Renal cortex interstitium (tissue), 15 donors: ENCODE data around the gene XIRP2. TPM values are rescaled to one million over a fixed set of nuclear protein-coding genes. Genes with fewer than 3 reads are reported as not detected.

Source experiments
- DNase-seq, 11 donors: peaks; one replicate each; pipeline ENCODE4 v3.0.0-alpha.2; 2013; ENCODE audit warnings: low read depth in 9 of 11, low spot score in 4 of 11; ENCODE audit errors: extremely low read depth in 1 of 11
- long read RNA-seq, 16 experiments: transcript quantifications; one replicate each; lab custom pipeline, GENCODE V29; 2026
- polyA plus RNA-seq, 3 donors: library from polyadenylated mRNA; unstranded; fragments of 120-200 nt; gene quantifications; one replicate each; pipeline ENCODE4 v1.2.1, GENCODE V29; 2013; ENCODE audit not compliant: insufficient read length in 3 of 3

XIRP2 gene
- under 1 TPM in 2 of 3 donors, not detected in 1; 0.06 to 0.19 TPM for polyA plus RNA-seq
- long read RNA-seq, donor 1: 0 reads
- long read RNA-seq, donor 2: 0 reads
- long read RNA-seq, donor 3: 0 reads
- long read RNA-seq, donor 4: 0 reads
- long read RNA-seq, donor 5: 0 reads
- long read RNA-seq, donor 6: 0 reads
- long read RNA-seq, donor 7: 0 reads
- long read RNA-seq, donor 8: 0 reads
- long read RNA-seq, donor 9: 0 reads
- long read RNA-seq, donor 10: 0 reads
- long read RNA-seq, donor 11: 0 reads
- long read RNA-seq, donor 12: 0 reads
- long read RNA-seq, donor 13: 0 reads
- long read RNA-seq, donor 14: 0 reads
- long read RNA-seq, donor 15: 0 reads
- long read RNA-seq, donor 16: 0 reads

GRCh38 chr2:166888180-166888579, at the start of gene XIRP2:
XIRP2 (plus strand) TSS chr2:166888480; CDS start chr2:166903483, 15,003 bp downstream.
- no peak for DNase-seq

- DNase-seq: no peak
Observed at GRCh38 chr2:166841152-166841551, 47.1 kb upstream of the XIRP2 start.

GRCh38 chr2:166841679-166842078, 46.6 kb upstream of the XIRP2 start:
- DNase-seq: no peak

- DNase-seq: no peak
Observed at GRCh38 chr2:166844111-166844510, 44.2 kb upstream of the XIRP2 start.

- no peak for DNase-seq
Observed at GRCh38 chr2:166862468-166863132, 25.7 kb upstream of the XIRP2 start.

GRCh38 chr2:166867874-166868514, 20.3 kb upstream of the XIRP2 start:
- DNase-seq: no peak

GRCh38 chr2:166870346-166870745, 17.9 kb upstream of the XIRP2 start:
- DNase-seq: no peak

- no peak for DNase-seq
Observed at GRCh38 chr2:166881177-166881576, 7.1 kb upstream of the XIRP2 start.

- no peak for DNase-seq
Observed at GRCh38 chr2:166882851-166883250, 5.4 kb upstream of the XIRP2 start.

- DNase-seq: no peak
Observed at GRCh38 chr2:166891727-166892126, 3.4 kb downstream of the XIRP2 start.

- no peak for DNase-seq
Observed at GRCh38 chr2:166892397-166892796, 4.1 kb downstream of the XIRP2 start.

- no peak for DNase-seq
Observed at GRCh38 chr2:166895243-166895642, 7.0 kb downstream of the XIRP2 start.

- DNase-seq: no peak
Observed at GRCh38 chr2:166897666-166898065, 9.4 kb downstream of the XIRP2 start.

- DNase-seq: no peak
Observed at GRCh38 chr2:166899676-166900075, 11.4 kb downstream of the XIRP2 start.

GRCh38 chr2:166900700-166901099, 12.4 kb downstream of the XIRP2 start:
- DNase-seq: no peak

- peak in 1 of 11 donors; percentile 5 for DNase-seq
Observed at GRCh38 chr2:166901336-166901735, 13.1 kb downstream of the XIRP2 start.

- no peak for DNase-seq
Observed at GRCh38 chr2:166916987-166917386, 28.7 kb downstream of the XIRP2 start.

GRCh38 chr2:166917415-166917814, 29.1 kb downstream of the XIRP2 start:
- peak in 1 of 11 donors; percentile 11 for DNase-seq

- no peak for DNase-seq
Observed at GRCh38 chr2:166921261-166921896, 33.1 kb downstream of the XIRP2 start.

GRCh38 chr2:166924967-166925366, 36.7 kb downstream of the XIRP2 start:
- DNase-seq: no peak
